ENCODE measurements around the gene GSTA4.

GRCh38 chr6:53011979-53012378, 16.9 kb upstream of the GSTA4 start:
- TF ChIP-seq CTCF (conservative IDR thresholded peaks at IDR 0.05), result no peak
- TF ChIP-seq ZFX (IDR thresholded peaks at IDR 0.05), result no peak

All from C4-2B (cell line).